Measurements from ENCODE around the gene IMPA2. TPM values are rescaled to one million over a fixed set of nuclear protein-coding genes. Genes with fewer than 3 reads are reported as not detected.

The IMPA2 gene
- total RNA-seq, 2 experiments from 2014 or later: 17.7 to 20.8 TPM

DNA sequence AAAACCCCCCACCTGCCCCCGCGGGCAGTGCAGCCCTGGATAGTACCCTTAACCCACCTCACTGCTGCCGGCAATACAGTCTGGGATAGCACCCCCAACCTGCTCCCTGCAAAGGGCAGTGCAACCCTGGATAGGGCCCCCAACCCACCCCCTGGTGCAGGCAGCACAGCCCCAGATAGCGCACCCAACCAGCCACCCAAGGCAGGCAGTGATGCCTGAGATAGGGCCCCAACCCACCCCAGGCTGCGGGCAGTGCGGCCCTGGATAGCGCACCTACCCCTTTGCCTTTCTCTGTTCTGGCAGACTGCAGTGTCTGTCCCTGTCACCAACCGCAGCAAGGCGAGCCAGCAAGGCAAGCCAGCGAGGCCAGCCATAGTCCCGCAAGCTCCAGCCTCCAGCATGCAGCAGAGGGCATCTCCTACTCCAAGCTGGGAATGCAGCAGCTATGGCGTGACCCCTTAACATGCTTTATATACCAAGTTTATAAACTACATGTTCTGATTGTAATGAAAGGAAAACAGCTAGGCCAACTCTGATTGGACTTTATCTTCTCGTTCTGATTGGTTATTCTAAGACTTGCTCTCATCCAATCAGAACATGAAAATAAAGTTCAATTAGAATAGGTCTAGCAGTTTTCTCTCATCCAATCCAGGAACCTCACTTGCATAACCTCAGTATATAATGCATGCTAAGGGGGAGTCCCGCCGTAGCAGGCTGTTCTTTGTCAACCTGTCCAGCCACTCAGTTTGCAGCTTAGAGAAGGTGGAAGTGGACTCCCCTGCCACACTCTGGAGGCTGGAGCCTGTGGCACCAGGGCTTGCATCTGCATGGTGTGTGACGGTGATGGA, 78.3 kb downstream of the IMPA2 start:
- intact Hi-C loops (cut with micrococcal nuclease): no loop called here
- CTCF ChIA-PET: no interaction called here
- ATAC-seq (no peak), DNase-seq (no peak)
- no peaks in the 10 kb centered on the region for H3K27me3 Mint-ChIP-seq
- TF ChIP-seq, protein P1, sequence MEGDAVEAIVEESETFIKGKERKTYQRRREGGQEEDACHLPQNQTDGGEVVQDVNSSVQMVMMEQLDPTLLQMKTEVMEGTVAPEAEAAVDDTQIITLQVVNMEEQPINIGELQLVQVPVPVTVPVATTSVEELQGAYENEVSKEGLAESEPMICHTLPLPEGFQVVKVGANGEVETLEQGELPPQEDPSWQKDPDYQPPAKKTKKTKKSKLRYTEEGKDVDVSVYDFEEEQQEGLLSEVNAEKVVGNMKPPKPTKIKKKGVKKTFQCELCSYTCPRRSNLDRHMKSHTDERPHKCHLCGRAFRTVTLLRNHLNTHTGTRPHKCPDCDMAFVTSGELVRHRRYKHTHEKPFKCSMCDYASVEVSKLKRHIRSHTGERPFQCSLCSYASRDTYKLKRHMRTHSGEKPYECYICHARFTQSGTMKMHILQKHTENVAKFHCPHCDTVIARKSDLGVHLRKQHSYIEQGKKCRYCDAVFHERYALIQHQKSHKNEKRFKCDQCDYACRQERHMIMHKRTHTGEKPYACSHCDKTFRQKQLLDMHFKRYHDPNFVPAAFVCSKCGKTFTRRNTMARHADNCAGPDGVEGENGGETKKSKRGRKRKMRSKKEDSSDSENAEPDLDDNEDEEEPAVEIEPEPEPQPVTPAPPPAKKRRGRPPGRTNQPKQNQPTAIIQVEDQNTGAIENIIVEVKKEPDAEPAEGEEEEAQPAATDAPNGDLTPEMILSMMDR (IDR thresholded peaks at IDR 0.05): no peak
- no peaks in the 10 kb centered on the region for H3K9me3 Mint-ChIP-seq
- POLR2A ChIA-PET: no interaction called here
- H3K4me1 Mint-ChIP-seq (ENCODE audit: low read depth): no peaks in the 10 kb centered on the region
- no peak overlapping the region for H3K4me3 Mint-ChIP-seq
- H3K27ac Mint-ChIP-seq: no peak overlapping the region
- H3K36me3 Mint-ChIP-seq (ENCODE audit: low read depth): no peaks in the 10 kb centered on the region

DNA sequence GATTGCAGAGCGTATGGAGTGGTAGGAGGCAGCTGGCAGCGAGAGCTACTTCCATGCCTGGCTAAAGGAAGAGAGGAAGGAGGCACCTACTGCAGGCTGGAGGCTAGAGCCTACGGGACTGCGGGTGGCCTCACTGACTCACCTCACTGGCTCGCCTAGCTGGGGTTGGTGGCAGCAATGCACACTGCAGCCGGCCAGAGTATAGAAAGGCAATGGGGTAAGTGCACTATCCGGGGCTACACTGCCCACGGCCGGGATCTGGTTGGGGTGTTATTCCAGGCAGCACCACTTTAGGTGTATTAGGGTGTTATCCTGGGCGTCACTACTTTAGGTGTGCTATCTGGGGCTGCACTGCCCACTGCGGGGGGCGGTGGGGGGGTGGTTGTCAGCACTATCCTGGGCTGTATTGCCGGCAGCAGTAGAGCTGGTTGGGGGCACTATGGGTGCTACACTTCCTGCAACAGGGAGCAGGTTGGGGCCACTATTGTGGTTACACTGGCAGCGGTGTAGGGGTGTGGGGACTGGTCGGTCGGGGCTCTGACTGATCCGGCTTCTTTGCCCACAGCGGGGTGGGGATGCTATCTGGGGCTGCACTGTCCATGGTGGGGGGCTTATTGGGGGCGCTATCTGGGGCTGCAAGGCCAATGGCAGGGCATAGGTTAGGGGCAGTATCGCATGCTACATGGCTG, 79.0 kb downstream of the IMPA2 start:
- Mint-ChIP-seq H3K9me3 (no peaks in the 10 kb centered on the region), H3K27me3 (no peaks in the 10 kb centered on the region), H3K4me3 (no peak overlapping the region), H3K27ac (no peak overlapping the region), H3K36me3 (ENCODE audit: low read depth) (no peaks in the 10 kb centered on the region), H3K4me1 (ENCODE audit: low read depth) (no peaks in the 10 kb centered on the region)
- DNase-seq: no peak
- ChIA-PET CTCF (no interaction called here), POLR2A (no interaction called here)
- TF ChIP-seq, protein P1 (IDR thresholded peaks at IDR 0.05): no peak
- intact Hi-C loops (cut with micrococcal nuclease): no loop called here
- no peak for ATAC-seq

DNA sequence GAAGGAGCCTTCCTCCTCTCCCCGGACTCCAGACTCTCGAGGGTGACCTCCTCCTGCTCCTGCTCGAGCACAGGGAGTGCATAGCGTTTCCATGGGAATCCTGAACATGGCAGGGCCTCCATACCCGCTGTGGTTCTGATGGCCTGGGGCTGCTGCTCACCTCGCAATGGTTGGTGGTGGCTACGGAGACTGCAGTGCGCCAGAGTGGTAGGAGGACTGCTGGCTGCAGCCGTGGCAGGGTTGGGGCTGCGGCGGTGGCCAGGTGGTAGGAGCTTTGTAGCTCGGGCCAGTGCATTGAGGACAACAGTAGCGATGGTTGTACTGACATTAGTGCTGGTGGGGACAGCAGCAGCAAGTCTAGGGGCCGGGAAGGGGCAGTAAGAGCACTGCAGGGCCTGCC, 80.4 kb downstream of the IMPA2 start:
- ChIA-PET CTCF (no interaction called here), POLR2A (no interaction called here)
- DNase-seq (no peak), ATAC-seq (no peak)
- H3K27ac Mint-ChIP-seq: no peak overlapping the region
- no peak overlapping the region for H3K4me3 Mint-ChIP-seq
- no peaks in the 10 kb centered on the region for H3K4me1 Mint-ChIP-seq (ENCODE audit: low read depth)
- H3K36me3 Mint-ChIP-seq (ENCODE audit: low read depth): no peaks in the 10 kb centered on the region
- TF ChIP-seq, protein P1 (IDR thresholded peaks at IDR 0.05): no peak
- H3K27me3 Mint-ChIP-seq: no peaks in the 10 kb centered on the region
- intact Hi-C loops (cut with micrococcal nuclease): no loop called here
- no peaks in the 10 kb centered on the region for H3K9me3 Mint-ChIP-seq

DNA sequence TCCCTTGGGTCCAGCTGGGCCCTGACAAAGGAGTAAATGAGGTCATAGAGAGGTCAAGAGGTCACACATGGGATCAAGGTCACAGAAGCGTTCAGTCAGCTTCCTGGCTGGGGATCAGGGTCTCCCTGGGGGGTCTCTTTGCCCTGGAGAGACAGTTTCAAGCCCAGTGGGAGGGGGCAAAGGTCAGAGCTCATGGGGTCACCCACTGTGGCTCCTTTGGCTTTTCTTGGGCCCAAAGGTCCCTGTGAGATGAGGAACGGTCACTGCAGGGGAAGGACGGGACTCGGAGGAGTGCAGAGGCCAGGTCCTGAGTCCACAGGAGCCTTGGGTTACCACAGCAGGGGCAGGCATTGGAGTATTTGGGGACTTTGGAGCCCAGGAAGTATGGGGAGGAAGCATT, 81.7 kb downstream of the IMPA2 start:
- ChIA-PET POLR2A (no interaction called here), CTCF (no interaction called here)
- DNase-seq: no peak
- Mint-ChIP-seq H3K27ac (no peak overlapping the region), H3K27me3 (no peaks in the 10 kb centered on the region), H3K4me3 (no peak overlapping the region), H3K36me3 (ENCODE audit: low read depth) (no peaks in the 10 kb centered on the region), H3K9me3 (no peaks in the 10 kb centered on the region), H3K4me1 (ENCODE audit: low read depth) (no peaks in the 10 kb centered on the region)
- ATAC-seq: no peak
- intact Hi-C loops (cut with micrococcal nuclease): no loop called here
- TF ChIP-seq, protein P1 (IDR thresholded peaks at IDR 0.05): no peak

DNA sequence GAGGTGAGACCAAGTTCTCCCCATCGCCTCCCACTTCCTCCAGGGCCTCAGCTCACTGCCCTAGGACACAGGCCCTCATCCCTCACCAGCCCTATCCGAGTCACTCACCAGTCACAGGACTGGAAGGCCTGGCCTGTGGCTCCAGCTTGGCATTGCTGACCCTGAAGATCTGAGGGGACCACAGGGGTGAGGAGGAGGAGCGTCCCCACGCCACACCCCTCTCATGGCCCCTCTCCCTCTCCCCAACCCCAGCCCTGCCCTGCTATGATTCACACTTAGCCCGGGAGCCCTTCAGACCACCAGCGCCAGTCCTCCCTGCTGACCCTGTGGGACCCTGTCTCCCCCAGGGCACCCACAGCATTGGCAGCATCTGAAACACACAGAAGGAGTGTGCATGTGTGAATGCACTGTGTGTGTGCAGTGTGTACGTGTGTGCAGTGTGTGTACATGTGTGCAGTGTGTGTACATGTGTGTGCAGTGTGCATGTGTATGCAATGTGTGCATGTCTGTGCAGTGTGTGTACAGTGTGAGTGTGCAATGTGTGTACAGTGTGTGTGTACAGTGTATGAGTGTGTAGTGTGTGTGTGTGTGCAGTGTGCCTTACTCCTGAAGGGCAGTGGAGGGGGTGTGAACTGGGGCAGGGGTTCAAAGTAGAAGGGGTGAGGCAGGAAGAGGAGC, 82.9 kb downstream of the IMPA2 start:
- ATAC-seq: no peak
- POLR2A ChIA-PET: no interaction called here

More for the DNA sequence above, 82.9 kb downstream of the IMPA2 start:
- no peaks in the 10 kb centered on the region for H3K36me3 Mint-ChIP-seq (ENCODE audit: low read depth)
- H3K4me1 Mint-ChIP-seq (ENCODE audit: low read depth): no peaks in the 10 kb centered on the region
- DNase-seq: no peak
- H3K9me3 Mint-ChIP-seq: no peaks in the 10 kb centered on the region
- H3K27ac Mint-ChIP-seq: no peak overlapping the region
- CTCF ChIA-PET: no interaction called here
- TF ChIP-seq, protein P1 (IDR thresholded peaks at IDR 0.05): no peak
- H3K27me3 Mint-ChIP-seq: no peaks in the 10 kb centered on the region
- no peak overlapping the region for H3K4me3 Mint-ChIP-seq
- intact Hi-C loops (cut with micrococcal nuclease): no loop called here

Measured in activated CD8-positive, alpha-beta T cell treated with anti-CD3 and anti-CD28 coated beads for 36 hours (primary cell).